SW480 (cell line): ENCODE measurements around the gene WDR82.

Experiments used
- DNase-seq: peaks from one replicate; pipeline ENCODE4 v3.0.0-alpha.2; 2016; ENCODE audit warnings: low spot score

The WDR82 gene

GRCh38 chr3:52256622-52257021, 21.8 kb downstream of the WDR82 start:
- DNase-seq: no peak

GRCh38 chr3:52256159-52256558, 22.3 kb downstream of the WDR82 start:
- no peak for DNase-seq

- DNase-seq: no peak
Observed at GRCh38 chr3:52254608-52255007, 23.8 kb downstream of the WDR82 start.

GRCh38 chr3:52253314-52254304, 24.8 kb downstream of the WDR82 start:
- DNase-seq: peak; percentile 19

GRCh38 chr3:52250122-52250521, 28.3 kb downstream of the WDR82 start:
- no peak for DNase-seq

- DNase-seq: no peak
Observed at GRCh38 chr3:52249683-52250082, 28.8 kb downstream of the WDR82 start.

- DNase-seq: no peak
Observed at GRCh38 chr3:52248816-52249547, 29.5 kb downstream of the WDR82 start.

GRCh38 chr3:52248165-52248541, 30.3 kb downstream of the WDR82 start:
- no peak for DNase-seq

- DNase-seq: no peak
Observed at GRCh38 chr3:52247409-52248164, 30.9 kb downstream of the WDR82 start.

- no peak for DNase-seq
Observed at GRCh38 chr3:52246728-52247408, 31.6 kb downstream of the WDR82 start.

GRCh38 chr3:52246264-52246620, 32.2 kb downstream of the WDR82 start:
- no peak for DNase-seq

- DNase-seq: peak; percentile 38
Observed at GRCh38 chr3:52245322-52246263, 32.9 kb downstream of the WDR82 start, which contains the start of gene PPM1M. Gene PPM1M (plus strand): TSS chr3:52245759. CDS start chr3:52245825, 66 bp downstream.

GRCh38 chr3:52243791-52244628, 34.4 kb downstream of the WDR82 start:
- DNase-seq: no peak

- DNase-seq: no peak
Observed at GRCh38 chr3:52242039-52242438, 36.4 kb downstream of the WDR82 start.

- DNase-seq: no peak
Observed at GRCh38 chr3:52240886-52241370, 37.5 kb downstream of the WDR82 start.

- DNase-seq: peak; percentile 49
Observed at GRCh38 chr3:52240059-52240885, 38.2 kb downstream of the WDR82 start.

- DNase-seq: peak; percentile 62
Observed at GRCh38 chr3:52238761-52239701, 39.4 kb downstream of the WDR82 start, which contains the start of gene TWF2. Gene TWF2 (minus strand): TSS chr3:52239158. CDS start chr3:52239016, 142 bp downstream.
